HL-60 (cell line): ENCODE measurements around the gene CCNY.

Experiments
- GABPA ChIP-seq: IDR thresholded peaks from 2 replicates; pipeline ENCODE4 v1.6.1; 2012; ENCODE audit warnings: low read depth
- POLR2AphosphoS5 ChIP-seq: IDR thresholded peaks from 2 replicates; pipeline ENCODE4 v1.6.1; 2012; ENCODE audit warnings: low read depth
- SPI1 ChIP-seq: IDR thresholded peaks from 2 replicates; pipeline ENCODE4 v1.6.1; 2012; ENCODE audit warnings: low read depth, mild to moderate bottlenecking, borderline replicate concordance
- TF ChIP-seq, protein P1 (sequence below): IDR thresholded peaks from one replicate; pipeline ENCODE4 v1.5.1; 2011; ENCODE audit warnings: low read length, control low read depth, inconsistent platforms; ENCODE audit not compliant: insufficient read depth
- TF ChIP-seq, protein P2 (sequence below): IDR thresholded peaks from 2 replicates; pipeline ENCODE4 v1.6.1; 2012; ENCODE audit warnings: low read depth; ENCODE audit not compliant: insufficient replicate concordance

DNA sequence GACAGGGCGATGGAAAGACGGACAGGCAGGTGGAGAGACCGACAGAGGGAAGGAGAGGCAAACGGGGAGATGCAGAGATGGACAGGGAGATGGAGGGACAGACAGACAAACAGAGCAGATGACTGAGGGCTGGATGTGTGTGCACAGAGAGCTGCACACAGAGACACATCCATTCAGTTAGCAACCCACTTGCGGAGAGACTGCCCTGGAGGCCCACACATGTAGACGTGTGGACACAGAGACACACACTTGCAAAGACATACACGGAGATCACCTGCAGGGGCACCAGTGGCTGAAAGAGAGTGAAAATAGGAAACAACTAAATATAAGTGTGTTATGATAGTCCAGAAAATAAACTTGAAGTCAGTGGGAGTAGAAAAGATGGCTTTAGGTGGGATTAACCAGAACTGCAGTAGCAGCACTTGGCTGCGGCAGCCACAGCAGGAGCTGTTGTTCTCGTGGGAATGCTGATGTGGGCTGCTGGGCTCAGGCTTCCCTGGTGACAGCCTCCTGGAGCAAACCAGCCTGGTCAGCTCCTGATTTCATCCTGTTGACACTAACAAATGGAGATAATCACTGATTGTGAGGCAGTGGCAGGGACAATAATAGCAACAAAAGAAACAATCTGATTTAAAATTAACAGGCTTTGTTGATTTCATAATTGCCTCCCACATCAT is 134.1 kb downstream of the CCNY start:
- TF ChIP-seq, protein P1, sequence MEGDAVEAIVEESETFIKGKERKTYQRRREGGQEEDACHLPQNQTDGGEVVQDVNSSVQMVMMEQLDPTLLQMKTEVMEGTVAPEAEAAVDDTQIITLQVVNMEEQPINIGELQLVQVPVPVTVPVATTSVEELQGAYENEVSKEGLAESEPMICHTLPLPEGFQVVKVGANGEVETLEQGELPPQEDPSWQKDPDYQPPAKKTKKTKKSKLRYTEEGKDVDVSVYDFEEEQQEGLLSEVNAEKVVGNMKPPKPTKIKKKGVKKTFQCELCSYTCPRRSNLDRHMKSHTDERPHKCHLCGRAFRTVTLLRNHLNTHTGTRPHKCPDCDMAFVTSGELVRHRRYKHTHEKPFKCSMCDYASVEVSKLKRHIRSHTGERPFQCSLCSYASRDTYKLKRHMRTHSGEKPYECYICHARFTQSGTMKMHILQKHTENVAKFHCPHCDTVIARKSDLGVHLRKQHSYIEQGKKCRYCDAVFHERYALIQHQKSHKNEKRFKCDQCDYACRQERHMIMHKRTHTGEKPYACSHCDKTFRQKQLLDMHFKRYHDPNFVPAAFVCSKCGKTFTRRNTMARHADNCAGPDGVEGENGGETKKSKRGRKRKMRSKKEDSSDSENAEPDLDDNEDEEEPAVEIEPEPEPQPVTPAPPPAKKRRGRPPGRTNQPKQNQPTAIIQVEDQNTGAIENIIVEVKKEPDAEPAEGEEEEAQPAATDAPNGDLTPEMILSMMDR = no peak
- TF ChIP-seq POLR2AphosphoS5 (no peak), SPI1 (no peak), GABPA (no peak)
- TF ChIP-seq, protein P2, sequence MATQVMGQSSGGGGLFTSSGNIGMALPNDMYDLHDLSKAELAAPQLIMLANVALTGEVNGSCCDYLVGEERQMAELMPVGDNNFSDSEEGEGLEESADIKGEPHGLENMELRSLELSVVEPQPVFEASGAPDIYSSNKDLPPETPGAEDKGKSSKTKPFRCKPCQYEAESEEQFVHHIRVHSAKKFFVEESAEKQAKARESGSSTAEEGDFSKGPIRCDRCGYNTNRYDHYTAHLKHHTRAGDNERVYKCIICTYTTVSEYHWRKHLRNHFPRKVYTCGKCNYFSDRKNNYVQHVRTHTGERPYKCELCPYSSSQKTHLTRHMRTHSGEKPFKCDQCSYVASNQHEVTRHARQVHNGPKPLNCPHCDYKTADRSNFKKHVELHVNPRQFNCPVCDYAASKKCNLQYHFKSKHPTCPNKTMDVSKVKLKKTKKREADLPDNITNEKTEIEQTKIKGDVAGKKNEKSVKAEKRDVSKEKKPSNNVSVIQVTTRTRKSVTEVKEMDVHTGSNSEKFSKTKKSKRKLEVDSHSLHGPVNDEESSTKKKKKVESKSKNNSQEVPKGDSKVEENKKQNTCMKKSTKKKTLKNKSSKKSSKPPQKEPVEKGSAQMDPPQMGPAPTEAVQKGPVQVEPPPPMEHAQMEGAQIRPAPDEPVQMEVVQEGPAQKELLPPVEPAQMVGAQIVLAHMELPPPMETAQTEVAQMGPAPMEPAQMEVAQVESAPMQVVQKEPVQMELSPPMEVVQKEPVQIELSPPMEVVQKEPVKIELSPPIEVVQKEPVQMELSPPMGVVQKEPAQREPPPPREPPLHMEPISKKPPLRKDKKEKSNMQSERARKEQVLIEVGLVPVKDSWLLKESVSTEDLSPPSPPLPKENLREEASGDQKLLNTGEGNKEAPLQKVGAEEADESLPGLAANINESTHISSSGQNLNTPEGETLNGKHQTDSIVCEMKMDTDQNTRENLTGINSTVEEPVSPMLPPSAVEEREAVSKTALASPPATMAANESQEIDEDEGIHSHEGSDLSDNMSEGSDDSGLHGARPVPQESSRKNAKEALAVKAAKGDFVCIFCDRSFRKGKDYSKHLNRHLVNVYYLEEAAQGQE = no peak
